WTC11 (cell line): ENCODE measurements around the gene FOCAD. TPM values are rescaled to one million over a fixed set of nuclear protein-coding genes. Genes with fewer than 3 reads are reported as not detected.

Experiments used
- ATAC-seq: fragments of 200-7000 bp; cut with Tn5 transposase; 2 replicates; pipeline ENCODE4 v1.10.0; 2021; ENCODE audit warnings: mild to moderate bottlenecking, moderate library complexity
- CTCF ChIA-PET: fragments of 300-600 bp; sonication (Branson Sonifier 250); formaldehyde crosslinking; loops from one replicate; lab custom pipeline; 2021; ENCODE audit warnings: antibody characterized with exemption; lab: Charles Lee
- POLR2A ChIA-PET: fragments of 350-600 bp; sonication (Branson Sonifier 250); formaldehyde crosslinking; loops from one replicate; lab custom pipeline; 2021; ENCODE audit warnings: antibody characterized with exemption; lab: Charles Lee
- DNase-seq: peaks from one replicate; pipeline ENCODE4 v3.0.0; 2021; ENCODE audit warnings: low spot score
- H3K27ac Mint-ChIP-seq: 2 replicates; pipeline ENCODE4 v1.8.0; 2021; ENCODE audit warnings: mixed read lengths
- H3K27me3 Mint-ChIP-seq: 2 replicates; pipeline ENCODE4 v1.8.0; 2021; ENCODE audit warnings: low read depth, mild to moderate bottlenecking, moderate library complexity, mixed read lengths
- H3K36me3 Mint-ChIP-seq: 2 replicates; pipeline ENCODE4 v1.8.0; 2021; ENCODE audit warnings: mixed read lengths
- H3K4me1 Mint-ChIP-seq: 2 replicates; pipeline ENCODE4 v1.8.0; 2022; ENCODE audit warnings: mixed read lengths
- H3K4me3 Mint-ChIP-seq: 2 replicates; pipeline ENCODE4 v1.8.0; 2021; ENCODE audit warnings: mild to moderate bottlenecking, moderate library complexity, mixed read lengths
- H3K9me3 Mint-ChIP-seq: 2 replicates; pipeline ENCODE4 v1.8.0; 2021; ENCODE audit warnings: mixed read lengths
- CREM ChIP-seq: sonication (generic); formaldehyde crosslinking; IDR thresholded peaks from 2 replicates; pipeline ENCODE4 v1.8.1; 2022; ENCODE audit warnings: mild to moderate bottlenecking, missing genetic modification reagents, moderate library complexity
- ESRRA ChIP-seq: sonication (generic); formaldehyde crosslinking; IDR thresholded peaks from 2 replicates; pipeline ENCODE4 v1.8.1; 2022; ENCODE audit warnings: mild to moderate bottlenecking, missing genetic modification reagents, borderline replicate concordance
- FOXP1 ChIP-seq: sonication (generic); formaldehyde crosslinking; IDR thresholded peaks from 2 replicates; pipeline ENCODE4 v1.8.0; 2022; ENCODE audit warnings: missing genetic modification reagents, mild to moderate bottlenecking, moderate library complexity, borderline replicate concordance
- KAT7 ChIP-seq: sonication (generic); formaldehyde crosslinking; IDR thresholded peaks from 2 replicates; pipeline ENCODE4 v1.8.1; 2023; ENCODE audit warnings: missing genetic modification reagents, mild to moderate bottlenecking, borderline replicate concordance
- NR1H2 ChIP-seq: sonication (generic); formaldehyde crosslinking; IDR thresholded peaks from 2 replicates; pipeline ENCODE4 v1.9.0; 2021; ENCODE audit warnings: mild to moderate bottlenecking, moderate library complexity, missing genetic modification reagents
- NR3C1 ChIP-seq: sonication (generic); formaldehyde crosslinking; conservative IDR thresholded peaks from 2 replicates; pipeline ENCODE4 v1.8.1; 2023; ENCODE audit warnings: low read depth, mild to moderate bottlenecking, missing genetic modification reagents
- PRRX2 ChIP-seq: fragments of 250-450 bp; sonication (Bioruptor Pico); IDR thresholded peaks from 2 replicates; pipeline ENCODE4 v1.8.0; 2021; ENCODE audit warnings: mild to moderate bottlenecking
- RELA ChIP-seq: sonication (generic); formaldehyde crosslinking; IDR thresholded peaks from 2 replicates; pipeline ENCODE4 v1.8.1; 2022; ENCODE audit warnings: missing genetic modification reagents, mild to moderate bottlenecking, borderline replicate concordance
- TEAD1 ChIP-seq: sonication (generic); formaldehyde crosslinking; IDR thresholded peaks from 2 replicates; pipeline ENCODE4 v1.8.0; 2022; ENCODE audit warnings: mild to moderate bottlenecking, missing genetic modification reagents
- ZNF263 ChIP-seq: sonication (generic); formaldehyde crosslinking; IDR thresholded peaks from 2 replicates; pipeline ENCODE4 v1.8.1; 2022; ENCODE audit warnings: low read depth, mild to moderate bottlenecking, moderate library complexity, missing genetic modification reagents
- ZNF317 ChIP-seq: sonication (generic); formaldehyde crosslinking; IDR thresholded peaks from 2 replicates; pipeline ENCODE4 v1.8.1; 2023; ENCODE audit warnings: low read depth, mild to moderate bottlenecking, moderate library complexity, missing genetic modification reagents, borderline replicate concordance
- ZNF416 ChIP-seq: fragments of 250-450 bp; sonication (Bioruptor Pico); IDR thresholded peaks from 2 replicates; pipeline ENCODE4 v1.9.0; 2021; ENCODE audit warnings: mild to moderate bottlenecking, inconsistent platforms
- ZNF671 ChIP-seq: fragments of 250-450 bp; sonication (Bioruptor Pico); IDR thresholded peaks from 2 replicates; pipeline ENCODE4 v1.8.0; 2021; ENCODE audit warnings: mild to moderate bottlenecking
- total RNA-seq: library from RNA; stranded (reverse); gene quantifications from 3 replicates; pipeline ENCODE4 v1.2.3, GENCODE V29; 2021
- TF ChIP-seq, protein P1 (sequence below): fragments of 250-450 bp; sonication (Bioruptor Pico); IDR thresholded peaks from 2 replicates; pipeline ENCODE4 v1.9.0; 2021; ENCODE audit warnings: mild to moderate bottlenecking, borderline replicate concordance
- TF ChIP-seq, protein P2 (sequence below): sonication (generic); formaldehyde crosslinking; IDR thresholded peaks from 2 replicates; pipeline ENCODE4 v1.8.1; 2022; ENCODE audit warnings: mild to moderate bottlenecking, missing genetic modification reagents, moderate library complexity, borderline replicate concordance
- TF ChIP-seq, protein P3 (sequence below): sonication (generic); formaldehyde crosslinking; IDR thresholded peaks from 2 replicates; pipeline ENCODE4 v1.8.0; 2022; ENCODE audit warnings: mild to moderate bottlenecking, missing genetic modification reagents
- TF ChIP-seq, protein P4 (sequence below): sonication (generic); formaldehyde crosslinking; IDR thresholded peaks from 2 replicates; pipeline ENCODE4 v1.8.0; 2022; ENCODE audit warnings: mild to moderate bottlenecking, missing genetic modification reagents
- TF ChIP-seq, protein P5 (sequence below): sonication (generic); formaldehyde crosslinking; IDR thresholded peaks from 2 replicates; pipeline ENCODE4 v1.8.0; 2023; ENCODE audit warnings: missing genetic modification reagents
- TF ChIP-seq, protein P6 (sequence below): sonication (generic); formaldehyde crosslinking; IDR thresholded peaks from 2 replicates; pipeline ENCODE4 v1.8.0; 2023; ENCODE audit warnings: missing genetic modification reagents, mild to moderate bottlenecking, borderline replicate concordance
- TF ChIP-seq, protein P7 (sequence below): sonication (generic); formaldehyde crosslinking; IDR thresholded peaks from 2 replicates; pipeline ENCODE4 v1.8.1; 2023; ENCODE audit warnings: mild to moderate bottlenecking, missing genetic modification reagents
- TF ChIP-seq, protein P8 (sequence below): sonication (generic); formaldehyde crosslinking; conservative IDR thresholded peaks from 2 replicates; pipeline ENCODE4 v1.8.1; 2022; ENCODE audit warnings: mild to moderate bottlenecking, missing genetic modification reagents

Gene FOCAD
- total RNA-seq, 1 experiment from 2014 or later: 34.3 TPM

DNA sequence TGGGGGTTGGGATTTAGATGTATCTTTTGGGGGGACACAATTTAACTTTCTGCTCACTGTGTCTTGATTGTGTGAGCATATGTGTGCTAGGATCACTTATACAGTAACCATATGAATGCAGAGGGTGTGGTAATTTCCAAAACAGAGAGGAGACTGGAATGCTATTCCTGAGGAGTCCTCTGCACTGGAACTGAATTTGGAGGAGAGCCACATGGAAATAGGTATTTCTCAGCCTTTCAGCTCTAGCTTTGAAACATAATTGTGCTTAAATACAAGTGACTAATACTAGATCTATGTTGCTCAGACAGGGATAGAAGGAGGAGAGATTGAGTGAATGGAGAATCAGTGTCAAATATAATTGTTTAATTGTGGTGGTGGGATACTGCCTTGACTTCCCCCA lies 45.5 kb downstream of the FOCAD start:
- TF ChIP-seq TEAD1 (CRISPR knock-in tag): no peak
- TF ChIP-seq ZNF263: no peak
- TF ChIP-seq, protein P1, sequence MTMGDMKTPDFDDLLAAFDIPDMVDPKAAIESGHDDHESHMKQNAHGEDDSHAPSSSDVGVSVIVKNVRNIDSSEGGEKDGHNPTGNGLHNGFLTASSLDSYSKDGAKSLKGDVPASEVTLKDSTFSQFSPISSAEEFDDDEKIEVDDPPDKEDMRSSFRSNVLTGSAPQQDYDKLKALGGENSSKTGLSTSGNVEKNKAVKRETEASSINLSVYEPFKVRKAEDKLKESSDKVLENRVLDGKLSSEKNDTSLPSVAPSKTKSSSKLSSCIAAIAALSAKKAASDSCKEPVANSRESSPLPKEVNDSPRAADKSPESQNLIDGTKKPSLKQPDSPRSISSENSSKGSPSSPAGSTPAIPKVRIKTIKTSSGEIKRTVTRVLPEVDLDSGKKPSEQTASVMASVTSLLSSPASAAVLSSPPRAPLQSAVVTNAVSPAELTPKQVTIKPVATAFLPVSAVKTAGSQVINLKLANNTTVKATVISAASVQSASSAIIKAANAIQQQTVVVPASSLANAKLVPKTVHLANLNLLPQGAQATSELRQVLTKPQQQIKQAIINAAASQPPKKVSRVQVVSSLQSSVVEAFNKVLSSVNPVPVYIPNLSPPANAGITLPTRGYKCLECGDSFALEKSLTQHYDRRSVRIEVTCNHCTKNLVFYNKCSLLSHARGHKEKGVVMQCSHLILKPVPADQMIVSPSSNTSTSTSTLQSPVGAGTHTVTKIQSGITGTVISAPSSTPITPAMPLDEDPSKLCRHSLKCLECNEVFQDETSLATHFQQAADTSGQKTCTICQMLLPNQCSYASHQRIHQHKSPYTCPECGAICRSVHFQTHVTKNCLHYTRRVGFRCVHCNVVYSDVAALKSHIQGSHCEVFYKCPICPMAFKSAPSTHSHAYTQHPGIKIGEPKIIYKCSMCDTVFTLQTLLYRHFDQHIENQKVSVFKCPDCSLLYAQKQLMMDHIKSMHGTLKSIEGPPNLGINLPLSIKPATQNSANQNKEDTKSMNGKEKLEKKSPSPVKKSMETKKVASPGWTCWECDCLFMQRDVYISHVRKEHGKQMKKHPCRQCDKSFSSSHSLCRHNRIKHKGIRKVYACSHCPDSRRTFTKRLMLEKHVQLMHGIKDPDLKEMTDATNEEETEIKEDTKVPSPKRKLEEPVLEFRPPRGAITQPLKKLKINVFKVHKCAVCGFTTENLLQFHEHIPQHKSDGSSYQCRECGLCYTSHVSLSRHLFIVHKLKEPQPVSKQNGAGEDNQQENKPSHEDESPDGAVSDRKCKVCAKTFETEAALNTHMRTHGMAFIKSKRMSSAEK (CRISPR knock-in tag): no peak
- no peak for TF ChIP-seq NR3C1 (CRISPR knock-in tag)
- TF ChIP-seq, protein P2, sequence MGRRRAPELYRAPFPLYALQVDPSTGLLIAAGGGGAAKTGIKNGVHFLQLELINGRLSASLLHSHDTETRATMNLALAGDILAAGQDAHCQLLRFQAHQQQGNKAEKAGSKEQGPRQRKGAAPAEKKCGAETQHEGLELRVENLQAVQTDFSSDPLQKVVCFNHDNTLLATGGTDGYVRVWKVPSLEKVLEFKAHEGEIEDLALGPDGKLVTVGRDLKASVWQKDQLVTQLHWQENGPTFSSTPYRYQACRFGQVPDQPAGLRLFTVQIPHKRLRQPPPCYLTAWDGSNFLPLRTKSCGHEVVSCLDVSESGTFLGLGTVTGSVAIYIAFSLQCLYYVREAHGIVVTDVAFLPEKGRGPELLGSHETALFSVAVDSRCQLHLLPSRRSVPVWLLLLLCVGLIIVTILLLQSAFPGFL: no peak
- TF ChIP-seq PRRX2: no peak
- TF ChIP-seq, protein P3, sequence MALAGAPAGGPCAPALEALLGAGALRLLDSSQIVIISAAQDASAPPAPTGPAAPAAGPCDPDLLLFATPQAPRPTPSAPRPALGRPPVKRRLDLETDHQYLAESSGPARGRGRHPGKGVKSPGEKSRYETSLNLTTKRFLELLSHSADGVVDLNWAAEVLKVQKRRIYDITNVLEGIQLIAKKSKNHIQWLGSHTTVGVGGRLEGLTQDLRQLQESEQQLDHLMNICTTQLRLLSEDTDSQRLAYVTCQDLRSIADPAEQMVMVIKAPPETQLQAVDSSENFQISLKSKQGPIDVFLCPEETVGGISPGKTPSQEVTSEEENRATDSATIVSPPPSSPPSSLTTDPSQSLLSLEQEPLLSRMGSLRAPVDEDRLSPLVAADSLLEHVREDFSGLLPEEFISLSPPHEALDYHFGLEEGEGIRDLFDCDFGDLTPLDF (CRISPR knock-in tag): no peak
- TF ChIP-seq NR1H2: no peak
- TF ChIP-seq ESRRA: no peak
- TF ChIP-seq, protein P4, sequence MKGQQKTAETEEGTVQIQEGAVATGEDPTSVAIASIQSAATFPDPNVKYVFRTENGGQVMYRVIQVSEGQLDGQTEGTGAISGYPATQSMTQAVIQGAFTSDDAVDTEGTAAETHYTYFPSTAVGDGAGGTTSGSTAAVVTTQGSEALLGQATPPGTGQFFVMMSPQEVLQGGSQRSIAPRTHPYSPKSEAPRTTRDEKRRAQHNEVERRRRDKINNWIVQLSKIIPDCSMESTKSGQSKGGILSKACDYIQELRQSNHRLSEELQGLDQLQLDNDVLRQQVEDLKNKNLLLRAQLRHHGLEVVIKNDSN: no peak
- TF ChIP-seq, protein P5, sequence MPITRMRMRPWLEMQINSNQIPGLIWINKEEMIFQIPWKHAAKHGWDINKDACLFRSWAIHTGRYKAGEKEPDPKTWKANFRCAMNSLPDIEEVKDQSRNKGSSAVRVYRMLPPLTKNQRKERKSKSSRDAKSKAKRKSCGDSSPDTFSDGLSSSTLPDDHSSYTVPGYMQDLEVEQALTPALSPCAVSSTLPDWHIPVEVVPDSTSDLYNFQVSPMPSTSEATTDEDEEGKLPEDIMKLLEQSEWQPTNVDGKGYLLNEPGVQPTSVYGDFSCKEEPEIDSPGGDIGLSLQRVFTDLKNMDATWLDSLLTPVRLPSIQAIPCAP (CRISPR knock-in tag): no peak
- TF ChIP-seq KAT7: no peak
- TF ChIP-seq ZNF671 (CRISPR knock-in tag): no peak
- no peak for TF ChIP-seq FOXP1 (CRISPR knock-in tag)
- DNase-seq (no peak), ATAC-seq (no peak)
- ChIA-PET POLR2A (no interaction called here), CTCF (no interaction called here)
- H3K4me3 Mint-ChIP-seq: no peak overlapping the region
- H3K4me1 Mint-ChIP-seq: peaks cover 8% of the 10 kb centered on the region; the same call in 1 of the 2 replicates
- no peaks in the 10 kb centered on the region for H3K9me3 Mint-ChIP-seq
- H3K36me3 Mint-ChIP-seq: no peaks in the 10 kb centered on the region
- no peaks in the 10 kb centered on the region for H3K27me3 Mint-ChIP-seq
- H3K27ac Mint-ChIP-seq: no peak overlapping the region

DNA sequence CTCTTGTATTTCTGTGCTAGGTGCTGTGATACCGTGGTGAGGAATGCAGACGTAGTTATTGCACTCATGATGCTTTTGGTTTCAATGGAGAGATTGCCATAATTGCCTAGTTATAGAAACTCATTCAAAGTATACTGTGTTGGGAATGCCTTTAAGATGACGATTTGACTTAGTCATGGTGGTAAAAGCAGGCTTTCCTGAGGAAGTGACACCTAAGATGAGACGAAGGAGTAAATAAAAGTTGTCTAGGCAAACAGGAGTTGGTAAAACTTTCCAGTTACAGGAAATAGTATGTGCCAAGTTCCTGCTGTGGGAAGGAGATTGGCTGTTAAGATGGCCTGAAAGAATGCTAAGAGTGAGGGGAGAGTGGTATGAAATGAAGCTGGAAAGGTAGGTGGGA lies 48.1 kb downstream of the FOCAD start:
- no peak overlapping the region for H3K4me3 Mint-ChIP-seq
- ATAC-seq (no peak), DNase-seq (no peak)
- ChIA-PET POLR2A (no interaction called here), CTCF (no interaction called here)
- TF ChIP-seq, protein P6, sequence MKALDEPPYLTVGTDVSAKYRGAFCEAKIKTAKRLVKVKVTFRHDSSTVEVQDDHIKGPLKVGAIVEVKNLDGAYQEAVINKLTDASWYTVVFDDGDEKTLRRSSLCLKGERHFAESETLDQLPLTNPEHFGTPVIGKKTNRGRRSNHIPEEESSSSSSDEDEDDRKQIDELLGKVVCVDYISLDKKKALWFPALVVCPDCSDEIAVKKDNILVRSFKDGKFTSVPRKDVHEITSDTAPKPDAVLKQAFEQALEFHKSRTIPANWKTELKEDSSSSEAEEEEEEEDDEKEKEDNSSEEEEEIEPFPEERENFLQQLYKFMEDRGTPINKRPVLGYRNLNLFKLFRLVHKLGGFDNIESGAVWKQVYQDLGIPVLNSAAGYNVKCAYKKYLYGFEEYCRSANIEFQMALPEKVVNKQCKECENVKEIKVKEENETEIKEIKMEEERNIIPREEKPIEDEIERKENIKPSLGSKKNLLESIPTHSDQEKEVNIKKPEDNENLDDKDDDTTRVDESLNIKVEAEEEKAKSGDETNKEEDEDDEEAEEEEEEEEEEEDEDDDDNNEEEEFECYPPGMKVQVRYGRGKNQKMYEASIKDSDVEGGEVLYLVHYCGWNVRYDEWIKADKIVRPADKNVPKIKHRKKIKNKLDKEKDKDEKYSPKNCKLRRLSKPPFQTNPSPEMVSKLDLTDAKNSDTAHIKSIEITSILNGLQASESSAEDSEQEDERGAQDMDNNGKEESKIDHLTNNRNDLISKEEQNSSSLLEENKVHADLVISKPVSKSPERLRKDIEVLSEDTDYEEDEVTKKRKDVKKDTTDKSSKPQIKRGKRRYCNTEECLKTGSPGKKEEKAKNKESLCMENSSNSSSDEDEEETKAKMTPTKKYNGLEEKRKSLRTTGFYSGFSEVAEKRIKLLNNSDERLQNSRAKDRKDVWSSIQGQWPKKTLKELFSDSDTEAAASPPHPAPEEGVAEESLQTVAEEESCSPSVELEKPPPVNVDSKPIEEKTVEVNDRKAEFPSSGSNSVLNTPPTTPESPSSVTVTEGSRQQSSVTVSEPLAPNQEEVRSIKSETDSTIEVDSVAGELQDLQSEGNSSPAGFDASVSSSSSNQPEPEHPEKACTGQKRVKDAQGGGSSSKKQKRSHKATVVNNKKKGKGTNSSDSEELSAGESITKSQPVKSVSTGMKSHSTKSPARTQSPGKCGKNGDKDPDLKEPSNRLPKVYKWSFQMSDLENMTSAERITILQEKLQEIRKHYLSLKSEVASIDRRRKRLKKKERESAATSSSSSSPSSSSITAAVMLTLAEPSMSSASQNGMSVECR: no peak
- TF ChIP-seq, protein P7, sequence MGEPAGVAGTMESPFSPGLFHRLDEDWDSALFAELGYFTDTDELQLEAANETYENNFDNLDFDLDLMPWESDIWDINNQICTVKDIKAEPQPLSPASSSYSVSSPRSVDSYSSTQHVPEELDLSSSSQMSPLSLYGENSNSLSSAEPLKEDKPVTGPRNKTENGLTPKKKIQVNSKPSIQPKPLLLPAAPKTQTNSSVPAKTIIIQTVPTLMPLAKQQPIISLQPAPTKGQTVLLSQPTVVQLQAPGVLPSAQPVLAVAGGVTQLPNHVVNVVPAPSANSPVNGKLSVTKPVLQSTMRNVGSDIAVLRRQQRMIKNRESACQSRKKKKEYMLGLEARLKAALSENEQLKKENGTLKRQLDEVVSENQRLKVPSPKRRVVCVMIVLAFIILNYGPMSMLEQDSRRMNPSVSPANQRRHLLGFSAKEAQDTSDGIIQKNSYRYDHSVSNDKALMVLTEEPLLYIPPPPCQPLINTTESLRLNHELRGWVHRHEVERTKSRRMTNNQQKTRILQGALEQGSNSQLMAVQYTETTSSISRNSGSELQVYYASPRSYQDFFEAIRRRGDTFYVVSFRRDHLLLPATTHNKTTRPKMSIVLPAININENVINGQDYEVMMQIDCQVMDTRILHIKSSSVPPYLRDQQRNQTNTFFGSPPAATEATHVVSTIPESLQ (CRISPR knock-in tag): no peak
- TF ChIP-seq ZNF416 (CRISPR knock-in tag) (no peak), KAT7 (no peak), ZNF317 (CRISPR knock-in tag) (no peak), RELA (CRISPR knock-in tag) (no peak), CREM (no peak)
- TF ChIP-seq, protein P8, sequence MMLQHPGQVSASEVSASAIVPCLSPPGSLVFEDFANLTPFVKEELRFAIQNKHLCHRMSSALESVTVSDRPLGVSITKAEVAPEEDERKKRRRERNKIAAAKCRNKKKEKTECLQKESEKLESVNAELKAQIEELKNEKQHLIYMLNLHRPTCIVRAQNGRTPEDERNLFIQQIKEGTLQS: no peak
- no peaks in the 10 kb centered on the region for H3K9me3 Mint-ChIP-seq
- H3K4me1 Mint-ChIP-seq: peaks cover 5% of the 10 kb centered on the region; the same call in 1 of the 2 replicates
- H3K27me3 Mint-ChIP-seq: no peaks in the 10 kb centered on the region
- peak overlapping the region; percentile 26 for H3K27ac Mint-ChIP-seq
- no peaks in the 10 kb centered on the region for H3K36me3 Mint-ChIP-seq
